ENCODE data around the gene FOXP4.
A peak's percentile ranks its signal among the peaks of the same experiment; 100 is the strongest.

FOXP4 gene

DNA sequence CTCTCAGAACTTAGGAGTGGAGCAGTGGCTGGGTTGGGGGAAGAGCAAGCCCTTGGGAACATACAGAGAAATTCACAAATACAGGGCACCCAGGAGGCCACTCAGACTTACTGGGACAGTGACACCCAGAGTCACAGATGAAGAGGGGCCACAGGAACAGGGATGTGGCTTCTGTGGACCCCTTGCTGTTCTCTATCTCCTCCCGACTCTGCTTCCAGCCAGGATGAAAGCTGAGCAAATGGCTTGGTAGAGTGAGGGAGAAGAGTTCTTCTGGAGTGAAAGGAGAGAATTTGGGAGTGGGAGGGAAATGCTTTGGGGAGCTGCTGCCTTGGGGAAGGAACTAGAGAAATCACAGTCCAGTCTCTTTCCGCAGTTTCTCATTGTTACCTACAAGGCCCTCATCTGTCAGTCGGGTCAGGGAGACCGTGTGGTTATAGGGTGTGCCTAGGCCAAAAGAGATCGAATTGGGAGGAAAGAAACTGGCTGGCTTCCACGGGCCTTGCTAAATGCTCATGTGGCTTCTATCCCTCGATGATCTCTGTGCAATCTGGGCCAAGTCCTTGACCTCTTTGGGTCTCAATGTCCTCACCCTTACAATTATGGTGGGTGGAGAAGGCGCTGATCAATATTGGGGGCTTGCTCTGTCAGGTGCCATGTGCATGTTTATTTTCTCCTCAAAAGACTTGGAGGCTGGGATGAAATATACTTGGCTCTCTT lies 17.0 kb downstream of the FOXP4 start:
- Mint-ChIP-seq H3K4me1 (peaks cover 43% of the 10 kb centered on the region), H3K9me3 (no peaks in the 10 kb centered on the region), H3K36me3 (ENCODE audit: low read depth) (peaks cover 39% of the 10 kb centered on the region), H3K27me3 (ENCODE audit: low read depth) (peaks cover 4% of the 10 kb centered on the region), H3K27ac (peak overlapping the region in 1 of 3 experiments; percentile 26), H3K4me3 (no peak overlapping the region)
- TF ChIP-seq, protein P1, sequence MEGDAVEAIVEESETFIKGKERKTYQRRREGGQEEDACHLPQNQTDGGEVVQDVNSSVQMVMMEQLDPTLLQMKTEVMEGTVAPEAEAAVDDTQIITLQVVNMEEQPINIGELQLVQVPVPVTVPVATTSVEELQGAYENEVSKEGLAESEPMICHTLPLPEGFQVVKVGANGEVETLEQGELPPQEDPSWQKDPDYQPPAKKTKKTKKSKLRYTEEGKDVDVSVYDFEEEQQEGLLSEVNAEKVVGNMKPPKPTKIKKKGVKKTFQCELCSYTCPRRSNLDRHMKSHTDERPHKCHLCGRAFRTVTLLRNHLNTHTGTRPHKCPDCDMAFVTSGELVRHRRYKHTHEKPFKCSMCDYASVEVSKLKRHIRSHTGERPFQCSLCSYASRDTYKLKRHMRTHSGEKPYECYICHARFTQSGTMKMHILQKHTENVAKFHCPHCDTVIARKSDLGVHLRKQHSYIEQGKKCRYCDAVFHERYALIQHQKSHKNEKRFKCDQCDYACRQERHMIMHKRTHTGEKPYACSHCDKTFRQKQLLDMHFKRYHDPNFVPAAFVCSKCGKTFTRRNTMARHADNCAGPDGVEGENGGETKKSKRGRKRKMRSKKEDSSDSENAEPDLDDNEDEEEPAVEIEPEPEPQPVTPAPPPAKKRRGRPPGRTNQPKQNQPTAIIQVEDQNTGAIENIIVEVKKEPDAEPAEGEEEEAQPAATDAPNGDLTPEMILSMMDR (IDR thresholded peaks at IDR 0.05; ENCODE audit: unreplicated experiment in 3 of 3), result no peak

DNA sequence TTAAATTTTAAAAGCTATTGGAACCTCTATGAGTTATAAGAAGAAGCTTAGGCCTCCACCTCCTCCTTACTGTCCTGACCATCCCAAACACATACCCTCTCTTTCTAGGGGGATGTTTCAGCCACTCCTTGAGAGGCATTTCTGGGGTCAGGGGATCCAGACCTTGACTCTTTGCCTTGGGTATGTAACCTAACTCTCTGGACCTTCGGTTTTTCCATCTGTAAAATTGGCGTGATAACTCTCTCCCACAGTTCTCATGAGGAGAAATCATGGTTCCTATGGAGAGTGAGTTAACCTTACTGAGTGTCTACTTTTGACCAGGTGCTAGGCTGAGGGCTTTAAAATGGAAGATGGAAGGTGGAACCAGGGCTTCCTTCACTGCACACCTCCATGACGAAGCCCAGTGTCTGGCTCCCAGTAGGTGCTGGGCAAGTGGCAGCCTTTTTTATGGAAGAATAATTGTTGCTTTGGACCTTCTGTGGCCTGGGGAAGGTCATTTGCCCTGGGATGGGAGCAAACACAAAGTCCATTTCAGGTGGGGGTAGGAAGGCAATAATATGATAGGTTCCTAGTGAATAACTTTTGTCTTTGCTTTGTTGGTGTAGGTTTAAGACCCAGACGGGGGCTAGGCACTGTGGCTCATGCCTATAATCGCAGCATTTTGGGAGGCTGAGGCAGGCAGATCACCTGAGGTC lies 18.4 kb downstream of the FOXP4 start:
- peaks cover 44% of the 10 kb centered on the region for H3K36me3 Mint-ChIP-seq (ENCODE audit: low read depth)
- H3K4me3 Mint-ChIP-seq, result no peak overlapping the region
- TF ChIP-seq, protein P1 (IDR thresholded peaks at IDR 0.05; ENCODE audit: unreplicated experiment in 3 of 3), result no peak
- H3K9me3 Mint-ChIP-seq, result no peaks in the 10 kb centered on the region
- no peak overlapping the region for H3K27ac Mint-ChIP-seq
- H3K4me1 Mint-ChIP-seq, result peaks cover 57% of the 10 kb centered on the region
- H3K27me3 Mint-ChIP-seq (ENCODE audit: low read depth), result peaks cover 4% of the 10 kb centered on the region

DNA sequence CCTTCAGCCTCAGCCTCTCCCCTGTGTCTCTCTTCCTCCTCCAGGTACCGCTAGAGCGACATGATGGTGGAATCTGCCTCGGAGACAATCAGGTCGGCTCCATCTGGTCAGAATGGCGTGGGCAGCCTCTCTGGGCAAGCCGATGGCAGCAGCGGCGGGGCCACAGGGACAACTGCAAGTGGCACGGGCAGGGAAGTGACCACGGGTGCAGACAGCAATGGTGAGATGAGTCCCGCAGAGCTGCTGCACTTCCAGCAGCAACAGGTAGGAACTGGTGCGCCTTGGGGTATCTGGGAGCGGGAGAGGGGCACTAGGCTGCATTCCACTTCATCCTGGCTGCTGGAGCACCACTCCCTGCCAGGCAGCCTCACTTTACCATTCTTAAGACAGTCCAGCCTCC lies 19.5 kb downstream of the FOXP4 start:
- peaks cover 41% of the 10 kb centered on the region for H3K36me3 Mint-ChIP-seq (ENCODE audit: low read depth)
- H3K9me3 Mint-ChIP-seq, result no peaks in the 10 kb centered on the region
- no peak overlapping the region for H3K4me3 Mint-ChIP-seq
- TF ChIP-seq, protein P1 (IDR thresholded peaks at IDR 0.05; ENCODE audit: unreplicated experiment in 3 of 3), result no peak
- peaks cover 4% of the 10 kb centered on the region for H3K27me3 Mint-ChIP-seq (ENCODE audit: low read depth)
- no peak overlapping the region for H3K27ac Mint-ChIP-seq
- H3K4me1 Mint-ChIP-seq, result peaks cover 59% of the 10 kb centered on the region

DNA sequence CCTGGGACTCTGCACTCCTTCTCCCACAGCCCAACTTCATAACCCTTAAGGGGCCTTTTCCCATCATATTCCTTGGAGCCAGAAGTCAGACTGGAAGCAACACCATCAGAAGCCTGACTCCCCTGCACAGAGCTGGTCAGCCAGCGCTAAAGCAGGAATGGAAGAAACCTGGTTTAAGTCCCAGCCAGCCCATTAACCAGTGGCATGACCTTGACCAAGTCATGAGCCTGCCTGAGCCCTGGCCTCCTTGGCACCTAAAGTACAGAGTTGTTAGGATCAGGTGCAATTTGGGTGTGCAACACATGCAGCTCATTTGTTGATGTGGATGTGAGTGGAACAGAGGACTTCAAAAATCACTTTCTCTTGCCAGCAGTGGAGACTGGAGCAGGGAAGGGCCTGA lies 20.8 kb downstream of the FOXP4 start:
- Mint-ChIP-seq H3K27ac (no peak overlapping the region), H3K27me3 (ENCODE audit: low read depth) (peaks cover 4% of the 10 kb centered on the region), H3K9me3 (no peaks in the 10 kb centered on the region), H3K36me3 (ENCODE audit: low read depth) (peaks cover 41% of the 10 kb centered on the region), H3K4me3 (no peak overlapping the region), H3K4me1 (peaks cover 65% of the 10 kb centered on the region)
- TF ChIP-seq, protein P1 (IDR thresholded peaks at IDR 0.05; ENCODE audit: unreplicated experiment in 3 of 3), result no peak

DNA sequence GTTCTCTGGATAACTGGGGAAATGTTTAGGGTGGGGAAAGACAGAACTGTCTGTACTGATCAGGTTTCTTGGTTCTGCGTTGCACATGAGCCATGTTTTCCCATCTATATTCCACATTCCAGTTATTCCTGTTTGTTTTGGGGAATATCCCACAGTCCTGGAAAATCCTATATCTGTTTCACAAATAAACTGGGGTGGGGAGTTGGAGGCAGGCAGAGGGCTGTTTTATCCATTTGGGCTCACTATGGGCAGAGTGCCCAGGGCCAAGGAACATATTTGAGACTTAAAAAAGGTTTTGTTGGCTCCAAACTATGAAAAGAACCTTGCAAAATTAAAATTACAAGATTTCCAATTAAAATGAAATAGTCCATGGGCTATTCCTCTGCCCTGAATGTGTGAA lies 21.5 kb downstream of the FOXP4 start:
- TF ChIP-seq, protein P1 (IDR thresholded peaks at IDR 0.05; ENCODE audit: unreplicated experiment in 3 of 3), result no peak
- peaks cover 46% of the 10 kb centered on the region for H3K36me3 Mint-ChIP-seq (ENCODE audit: low read depth)
- H3K27ac Mint-ChIP-seq, result no peak overlapping the region
- peaks cover 64% of the 10 kb centered on the region for H3K4me1 Mint-ChIP-seq
- no peaks in the 10 kb centered on the region for H3K9me3 Mint-ChIP-seq
- H3K27me3 Mint-ChIP-seq (ENCODE audit: low read depth), result peaks cover 4% of the 10 kb centered on the region
- no peak overlapping the region for H3K4me3 Mint-ChIP-seq
